ENCODE results near the gene CNMD.

DNA sequence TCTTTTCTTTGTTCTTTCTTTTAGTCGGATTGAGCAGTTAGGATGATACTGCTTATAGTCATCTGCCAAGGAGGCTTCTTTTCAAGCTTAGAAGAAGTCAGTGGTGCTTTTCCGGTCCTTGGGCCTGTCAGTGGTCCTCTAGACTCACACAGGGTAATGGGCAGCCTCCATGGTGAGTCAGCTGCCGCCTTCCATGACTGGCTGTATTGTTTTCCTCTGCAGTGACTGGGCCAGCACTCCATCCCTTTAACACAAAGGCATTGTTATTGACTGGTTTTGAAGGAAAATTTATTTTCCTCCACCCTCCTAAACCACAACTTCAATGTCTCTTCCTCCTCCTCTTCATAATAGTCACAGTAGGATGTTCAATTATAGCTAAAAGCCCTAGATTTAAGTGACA, 47.1 kb upstream of the CNMD start:
- TF ChIP-seq, protein P1, sequence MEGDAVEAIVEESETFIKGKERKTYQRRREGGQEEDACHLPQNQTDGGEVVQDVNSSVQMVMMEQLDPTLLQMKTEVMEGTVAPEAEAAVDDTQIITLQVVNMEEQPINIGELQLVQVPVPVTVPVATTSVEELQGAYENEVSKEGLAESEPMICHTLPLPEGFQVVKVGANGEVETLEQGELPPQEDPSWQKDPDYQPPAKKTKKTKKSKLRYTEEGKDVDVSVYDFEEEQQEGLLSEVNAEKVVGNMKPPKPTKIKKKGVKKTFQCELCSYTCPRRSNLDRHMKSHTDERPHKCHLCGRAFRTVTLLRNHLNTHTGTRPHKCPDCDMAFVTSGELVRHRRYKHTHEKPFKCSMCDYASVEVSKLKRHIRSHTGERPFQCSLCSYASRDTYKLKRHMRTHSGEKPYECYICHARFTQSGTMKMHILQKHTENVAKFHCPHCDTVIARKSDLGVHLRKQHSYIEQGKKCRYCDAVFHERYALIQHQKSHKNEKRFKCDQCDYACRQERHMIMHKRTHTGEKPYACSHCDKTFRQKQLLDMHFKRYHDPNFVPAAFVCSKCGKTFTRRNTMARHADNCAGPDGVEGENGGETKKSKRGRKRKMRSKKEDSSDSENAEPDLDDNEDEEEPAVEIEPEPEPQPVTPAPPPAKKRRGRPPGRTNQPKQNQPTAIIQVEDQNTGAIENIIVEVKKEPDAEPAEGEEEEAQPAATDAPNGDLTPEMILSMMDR (conservative IDR thresholded peaks at IDR 0.05 in 1 of 2, IDR thresholded peaks at IDR 0.05 in 1 of 2; ENCODE audit: extremely low read depth in 1 of 2, insufficient read depth in 1 of 2, low read depth in 1 of 2, low read length in 2 of 2), result no peak
- no peak for TF ChIP-seq EZH2 (IDR thresholded peaks at IDR 0.05; ENCODE audit: borderline replicate concordance, low read length)

Data from mammary epithelial cell (primary cell).